ENCODE results near the gene SLCO4A1.

GRCh38 chr20:62618611-62619529 lies 23.4 kb upstream of the SLCO4A1 start:
- no peak for TF ChIP-seq CTCF (IDR thresholded peaks at IDR 0.05)
- TF ChIP-seq POLR2AphosphoS5 (IDR thresholded peaks at IDR 0.05), result no peak
- TF ChIP-seq POLR2A (IDR thresholded peaks at IDR 0.05), result no peak
